T-helper 9 cell (primary cell): Measurements from ENCODE around the gene DENND5B.
"Not testable (repeated sequence)": the region's sequence is repeated elsewhere in the genome, so short reads cannot be mapped to it uniquely, and the experiment has no call there.

Source experiments
- DNase-seq: peaks from one replicate; pipeline ENCODE4 v3.0.0-alpha.2; 2020

Gene DENND5B

GRCh38 chr12:31589904-31590641 is 863 bp downstream of the DENND5B start:
- DNase-seq: no peak

GRCh38 chr12:31589598-31589903 is 1.4 kb downstream of the DENND5B start:
- no peak for DNase-seq

GRCh38 chr12:31588976-31589375 is 2.0 kb downstream of the DENND5B start:
- no peak for DNase-seq

- DNase-seq: no peak
These were observed 4.2 kb downstream of the DENND5B start for GRCh38 chr12:31586728-31587127.

- DNase-seq: no peak
These were observed 5.0 kb downstream of the DENND5B start for GRCh38 chr12:31585895-31586294.

GRCh38 chr12:31585271-31585670 is 5.7 kb downstream of the DENND5B start:
- no peak for DNase-seq

GRCh38 chr12:31584782-31585181 is 6.2 kb downstream of the DENND5B start:
- no peak for DNase-seq

GRCh38 chr12:31583878-31584277 is 7.1 kb downstream of the DENND5B start:
- no peak for DNase-seq

GRCh38 chr12:31582155-31582554 is 8.8 kb downstream of the DENND5B start:
- DNase-seq: no peak

GRCh38 chr12:31578632-31579031 is 12.3 kb downstream of the DENND5B start:
- no peak for DNase-seq

- DNase-seq: no peak
These were observed 15.9 kb downstream of the DENND5B start for GRCh38 chr12:31574803-31575575.

GRCh38 chr12:31574367-31574766 is 16.6 kb downstream of the DENND5B start:
- DNase-seq: not testable (repeated sequence)

GRCh38 chr12:31572900-31573600 is 17.9 kb downstream of the DENND5B start:
- no peak for DNase-seq

- no peak for DNase-seq
These were observed 20.1 kb downstream of the DENND5B start for GRCh38 chr12:31570880-31571279.

- DNase-seq: not testable (repeated sequence)
These were observed 21.4 kb downstream of the DENND5B start for GRCh38 chr12:31569517-31569916.

GRCh38 chr12:31568498-31568897 is 22.4 kb downstream of the DENND5B start:
- DNase-seq: no peak

GRCh38 chr12:31567029-31567428 is 23.9 kb downstream of the DENND5B start:
- no peak for DNase-seq

- DNase-seq: no peak
These were observed 24.4 kb downstream of the DENND5B start for GRCh38 chr12:31566547-31566946.

- no peak for DNase-seq
These were observed 28.2 kb downstream of the DENND5B start for GRCh38 chr12:31562594-31563328.

- DNase-seq: no peak
These were observed 30.4 kb downstream of the DENND5B start for GRCh38 chr12:31560516-31560915.

- DNase-seq: no peak
These were observed 32.4 kb downstream of the DENND5B start for GRCh38 chr12:31558521-31558920.

GRCh38 chr12:31557707-31558106 is 33.2 kb downstream of the DENND5B start:
- DNase-seq: no peak

- not testable (repeated sequence) for DNase-seq
These were observed 35.5 kb downstream of the DENND5B start for GRCh38 chr12:31555466-31555865.
